MG63 (cell line): Measurements from ENCODE around the gene RNASE4. TPM values are rescaled to one million over a fixed set of nuclear protein-coding genes. Genes with fewer than 3 reads are reported as not detected.

Experiments
- DNase-seq: peaks from one replicate; pipeline ENCODE4 v3.0.0-alpha.2; 2020
- H3K27me3 ChIP-seq: fragments of 250-450 bp; sonication (Bioruptor Pico); 2 replicates; pipeline ENCODE4 v1.5.1; 2020; ENCODE audit warnings: mild to moderate bottlenecking, moderate library complexity
- H3K36me3 ChIP-seq: fragments of 250-450 bp; sonication (Bioruptor Pico); 2 replicates; pipeline ENCODE4 v1.5.1; 2020; ENCODE audit warnings: mild to moderate bottlenecking, moderate library complexity
- H3K4me3 ChIP-seq: fragments of 250-450 bp; sonication (Bioruptor Pico); 2 replicates; pipeline ENCODE4 v1.5.1; 2020; ENCODE audit warnings: mild to moderate bottlenecking, moderate library complexity
- H3K9me3 ChIP-seq: fragments of 250-450 bp; sonication (Bioruptor Pico); 2 replicates; pipeline ENCODE4 v1.5.1; 2020; ENCODE audit warnings: mild to moderate bottlenecking, moderate library complexity
- total RNA-seq: library from RNA; depleted of rRNA; stranded (reverse); fragments of >200 nt; shearing (Covaris generic); gene quantifications from 2 replicates; pipeline ENCODE4 v1.2.3, GENCODE V29; 2014; ENCODE audit warnings: low replicate concordance; rRNA removed

Gene RNASE4
- total RNA-seq, 1 experiment from 2014 or later, result 6.1 TPM

DNA sequence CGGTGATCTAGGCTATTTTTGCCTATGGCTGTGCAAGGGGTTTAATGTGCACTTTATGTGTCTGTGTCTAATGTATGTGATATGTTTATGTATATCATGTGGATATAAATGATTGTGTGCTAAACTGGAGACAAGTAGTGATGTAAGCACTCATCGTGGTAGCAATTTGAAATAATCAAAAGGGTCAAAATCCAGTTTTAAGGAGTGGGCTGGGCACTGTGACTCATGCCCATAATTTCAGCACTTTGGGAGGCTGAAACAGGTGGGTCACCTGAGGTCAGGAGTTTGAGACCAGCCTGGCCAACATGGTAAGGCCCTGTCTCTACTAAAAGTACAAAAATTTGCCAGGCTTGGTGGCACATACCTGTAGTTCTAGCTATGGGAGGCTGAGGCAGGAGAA lies 64.1 kb downstream of the RNASE4 start:
- H3K9me3 ChIP-seq, result no peaks in the 10 kb centered on the region
- no peak for DNase-seq
- H3K4me3 ChIP-seq, result no peak overlapping the region
- H3K36me3 ChIP-seq, result no peaks in the 10 kb centered on the region
- no peaks in the 10 kb centered on the region for H3K27me3 ChIP-seq

DNA sequence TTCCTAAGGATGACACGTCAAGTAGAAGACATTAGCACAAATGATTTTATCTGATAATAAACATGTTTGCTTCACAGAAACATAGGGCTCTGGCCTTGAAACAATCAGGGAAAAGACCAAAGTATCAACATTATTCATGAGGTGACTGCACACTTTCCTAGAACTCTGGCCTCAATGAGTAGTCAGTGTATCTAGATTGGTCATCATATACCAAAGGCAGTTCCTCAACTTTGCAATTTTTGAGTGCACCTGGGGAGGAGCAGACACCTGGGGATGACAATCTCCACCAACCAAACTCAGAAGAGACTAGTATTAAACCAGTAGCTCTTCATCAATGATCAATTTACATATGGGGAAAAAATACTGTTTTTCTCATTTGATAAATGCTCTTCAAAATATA lies 65.8 kb downstream of the RNASE4 start:
- H3K27me3 ChIP-seq, result no peaks in the 10 kb centered on the region
- H3K4me3 ChIP-seq, result no peak overlapping the region
- H3K9me3 ChIP-seq, result no peaks in the 10 kb centered on the region
- H3K36me3 ChIP-seq, result no peaks in the 10 kb centered on the region
- no peak for DNase-seq

Other genes starting within 250 kb of the RNASE4 start
- not detected in 2 replicates for gene KLHL33, start 248.4 kb upstream of the RNASE4 start, total RNA-seq
- gene OSGEP, start 229.7 kb upstream of the RNASE4 start, total RNA-seq, result 31.7 and 47.5 TPM in 2 replicates
- gene APEX1, start 229.3 kb upstream of the RNASE4 start, total RNA-seq, result 145 and 217 TPM in 2 replicates
- gene PIP4P1, start 223.1 kb upstream of the RNASE4 start, total RNA-seq, result 21.4 and 23.3 TPM in 2 replicates
- 21.3 and 26.7 TPM in 2 replicates for gene PNP, start 215.2 kb upstream of the RNASE4 start, total RNA-seq
- gene RNASE10, start 179.0 kb upstream of the RNASE4 start, total RNA-seq, result not detected in 2 replicates
- not detected in 2 replicates for gene RNASE9, start 123.5 kb upstream of the RNASE4 start, total RNA-seq
- not detected in 2 replicates for gene RNASE11, start 96.6 kb upstream of the RNASE4 start, total RNA-seq
- gene RNASE12, start 93.2 kb upstream of the RNASE4 start, total RNA-seq, result not detected in 2 replicates
- not detected in 2 replicates for gene OR6S1, start 42.9 kb upstream of the RNASE4 start, total RNA-seq
- gene ANG, start 4.2 kb downstream of the RNASE4 start, total RNA-seq, result 0.42 and 3.2 TPM in 2 replicates
- not detected in 2 replicates for gene EDDM3A, start 61.3 kb downstream of the RNASE4 start, total RNA-seq
- gene EDDM3B, start 83.8 kb downstream of the RNASE4 start, total RNA-seq, result not detected in 2 replicates
- not detected in 2 replicates for gene RNASE6, start 96.7 kb downstream of the RNASE4 start, total RNA-seq
- gene RNASE1, start 118.3 kb downstream of the RNASE4 start, total RNA-seq, result not detected in 2 replicates
- gene RNASE3, start 206.8 kb downstream of the RNASE4 start, total RNA-seq, result not detected in 2 replicates